ENCODE data around the gene PRSS53. TPM values are rescaled to one million over a fixed set of nuclear protein-coding genes. Genes with fewer than 3 reads are reported as not detected.

The PRSS53 gene
- total RNA-seq, 2 donors from 2014 or later, result 1.7 to 2.8 TPM

- Histone ChIP-seq H3K36me3 (ENCODE audit: control insufficient read depth, insufficient read depth, low read length) (peaks cover 12% of the 10 kb centered on the region), H3K4me3 (ENCODE audit: low read length) (no peak overlapping the region), H3K9ac (ENCODE audit: extremely low read depth, low read length, poor library complexity, severe bottlenecking) (no peak overlapping the region), H3K4me1 (ENCODE audit: control insufficient read depth, insufficient read depth, low read length) (no peaks in the 10 kb centered on the region), H3K9me3 (ENCODE audit: control insufficient read depth, low read length) (no peaks in the 10 kb centered on the region), H3K27ac (ENCODE audit: low read depth, low read length) (no peak overlapping the region), H3K27me3 (ENCODE audit: control insufficient read depth, insufficient read depth, low read length, poor library complexity, severe bottlenecking) (no peaks in the 10 kb centered on the region)
- no peaks in the 10 kb centered on the region for H3K27me3 Mint-ChIP-seq (ENCODE audit: insufficient read depth)
- no peak for DNase-seq
- no peaks in the 10 kb centered on the region for H3K9me3 Mint-ChIP-seq
- no peaks in the 10 kb centered on the region for H3K4me1 Mint-ChIP-seq
- WGBS, 2 experiments (ENCODE audit: insufficient coverage in 1 of 2, insufficient read length in 1 of 2), result 91 to 95% methylated on average over 10 to 16 of the region's 16 CpGs
- no peak for TF ChIP-seq CTCF (conservative IDR thresholded peaks at IDR 0.05)
- no peak overlapping the region for H3K27ac Mint-ChIP-seq
- no peak overlapping the region for H3K4me3 Mint-ChIP-seq
- peaks cover 19% of the 10 kb centered on the region for H3K36me3 Mint-ChIP-seq (ENCODE audit: low read depth)
Observed at GRCh38 chr16:31084584-31085302, 4.0 kb downstream of the PRSS53 start.

DNA sequence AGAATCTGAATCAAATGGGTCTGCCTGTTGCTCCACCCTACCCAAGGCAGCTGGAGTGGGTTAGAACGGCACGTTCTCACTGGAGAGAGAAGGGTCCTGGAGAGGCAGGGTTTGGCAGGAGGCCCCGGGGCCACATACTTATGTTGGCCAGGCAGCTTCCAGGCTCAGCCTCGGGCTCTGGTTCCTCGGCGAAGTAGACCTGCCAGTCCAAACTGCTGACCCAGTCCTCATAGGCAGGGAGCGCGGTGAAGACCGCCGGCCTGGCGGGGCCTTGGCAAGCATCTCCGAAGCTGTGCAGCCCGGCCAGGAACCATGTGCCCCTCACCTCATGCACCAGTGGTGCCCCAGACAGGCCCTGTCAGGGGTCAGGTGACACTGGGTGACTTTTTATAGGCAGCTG lies 4.8 kb downstream of the PRSS53 start:
- no peak overlapping the region for H3K9ac ChIP-seq (ENCODE audit: extremely low read depth, low read length, poor library complexity, severe bottlenecking)
- Mint-ChIP-seq H3K4me1 (no peaks in the 10 kb centered on the region), H3K4me3 (no peak overlapping the region), H3K27me3 (ENCODE audit: insufficient read depth) (no peaks in the 10 kb centered on the region), H3K9me3 (no peaks in the 10 kb centered on the region), H3K27ac (no peak overlapping the region), H3K36me3 (ENCODE audit: low read depth) (peaks cover 25% of the 10 kb centered on the region)
- DNase-seq, result no peak
- H3K36me3 ChIP-seq (ENCODE audit: control insufficient read depth, insufficient read depth, low read length), result peaks cover 15% of the 10 kb centered on the region
- TF ChIP-seq CTCF (conservative IDR thresholded peaks at IDR 0.05), result no peak
- no peak overlapping the region for H3K27ac ChIP-seq (ENCODE audit: low read depth, low read length)
- no peaks in the 10 kb centered on the region for H3K4me1 ChIP-seq (ENCODE audit: control insufficient read depth, insufficient read depth, low read length)
- no peaks in the 10 kb centered on the region for H3K27me3 ChIP-seq (ENCODE audit: control insufficient read depth, insufficient read depth, low read length, poor library complexity, severe bottlenecking)
- H3K9me3 ChIP-seq (ENCODE audit: control insufficient read depth, low read length), result no peaks in the 10 kb centered on the region
- WGBS, 2 experiments (ENCODE audit: insufficient coverage in 1 of 2, insufficient read length in 1 of 2), result 92 to 97% methylated on average over 7 to 13 of the region's 13 CpGs
- H3K4me3 ChIP-seq (ENCODE audit: low read length), result no peak overlapping the region

- H3K27ac Mint-ChIP-seq, result no peak overlapping the region
- H3K4me1 ChIP-seq (ENCODE audit: control insufficient read depth, insufficient read depth, low read length), result no peaks in the 10 kb centered on the region
- H3K9me3 ChIP-seq (ENCODE audit: control insufficient read depth, low read length), result no peaks in the 10 kb centered on the region
- no peak overlapping the region for H3K27ac ChIP-seq (ENCODE audit: low read depth, low read length)
- H3K36me3 Mint-ChIP-seq (ENCODE audit: low read depth), result peaks cover 30% of the 10 kb centered on the region
- H3K4me1 Mint-ChIP-seq, result no peaks in the 10 kb centered on the region
- no peaks in the 10 kb centered on the region for H3K9me3 Mint-ChIP-seq
- no peak overlapping the region for H3K4me3 Mint-ChIP-seq
- no peak for TF ChIP-seq CTCF (conservative IDR thresholded peaks at IDR 0.05)
- H3K36me3 ChIP-seq (ENCODE audit: control insufficient read depth, insufficient read depth, low read length), result peaks cover 19% of the 10 kb centered on the region
- DNase-seq, result no peak
- WGBS, 2 experiments (ENCODE audit: insufficient coverage in 1 of 2, insufficient read length in 1 of 2), result 93% methylated on average over 3 to 5 of the region's 5 CpGs
- H3K4me3 ChIP-seq (ENCODE audit: low read length), result no peak overlapping the region
- H3K9ac ChIP-seq (ENCODE audit: extremely low read depth, low read length, poor library complexity, severe bottlenecking), result no peak overlapping the region
- H3K27me3 Mint-ChIP-seq (ENCODE audit: insufficient read depth), result no peaks in the 10 kb centered on the region
- H3K27me3 ChIP-seq (ENCODE audit: control insufficient read depth, insufficient read depth, low read length, poor library complexity, severe bottlenecking), result no peaks in the 10 kb centered on the region
Observed at GRCh38 chr16:31083556-31083955, 5.2 kb downstream of the PRSS53 start.

Measured in endodermal cell (in vitro differentiated cells).